ENCODE results near the gene NCOA3. TPM values are rescaled to one million over a fixed set of nuclear protein-coding genes. Genes with fewer than 3 reads are reported as not detected.

Gene NCOA3
- total RNA-seq, 1 experiment from 2014 or later: 25.9 TPM

DNA sequence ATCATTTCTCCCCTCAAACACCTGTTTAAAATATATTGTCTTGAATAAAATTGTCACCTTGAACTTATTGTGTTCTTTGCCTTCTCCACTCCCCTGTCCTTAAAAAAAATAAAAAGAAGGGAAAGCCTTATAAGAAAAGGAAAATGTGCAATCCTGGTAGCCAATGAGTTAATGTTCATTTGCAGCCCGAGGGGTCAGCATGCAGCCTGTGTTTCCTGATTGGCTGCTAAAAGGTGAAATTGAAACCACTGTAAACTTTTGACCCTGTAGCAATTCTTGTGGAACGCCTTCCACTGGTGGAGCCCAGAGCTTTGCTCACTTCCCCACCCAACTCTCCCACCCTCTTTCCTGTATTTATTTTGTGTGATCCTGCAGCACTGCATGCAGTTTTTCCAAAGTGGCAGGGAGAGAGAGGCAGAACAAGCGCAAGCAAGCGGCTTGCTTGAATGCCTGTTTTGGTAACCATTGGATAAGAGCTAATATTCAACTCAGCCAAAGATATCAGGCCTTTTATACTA, 74.9 kb downstream of the NCOA3 start (continued):
- TF ChIP-seq POLR2AphosphoS5 (IDR thresholded peaks at IDR 0.05; ENCODE audit: low read depth, low read length): peak; percentile 78
- TF ChIP-seq SRF (IDR thresholded peaks at IDR 0.05; ENCODE audit: low read depth): peak; percentile 45; the same call in 1 of the 2 replicates
- peak; percentile 11; the same call in 1 of the 2 replicates for TF ChIP-seq RAD21 (IDR thresholded peaks at IDR 0.05; ENCODE audit: low read depth)
- no peak for TF ChIP-seq POLR2A (IDR thresholded peaks at IDR 0.05; ENCODE audit: borderline replicate concordance, extremely low read depth, insufficient read depth, insufficient read length)
- TF ChIP-seq JUND (IDR thresholded peaks at IDR 0.05): no peak
- TF ChIP-seq ZNF274 (IDR thresholded peaks at IDR 0.05; ENCODE audit: low read depth, low read length): no peak
- TF ChIP-seq, protein P1, sequence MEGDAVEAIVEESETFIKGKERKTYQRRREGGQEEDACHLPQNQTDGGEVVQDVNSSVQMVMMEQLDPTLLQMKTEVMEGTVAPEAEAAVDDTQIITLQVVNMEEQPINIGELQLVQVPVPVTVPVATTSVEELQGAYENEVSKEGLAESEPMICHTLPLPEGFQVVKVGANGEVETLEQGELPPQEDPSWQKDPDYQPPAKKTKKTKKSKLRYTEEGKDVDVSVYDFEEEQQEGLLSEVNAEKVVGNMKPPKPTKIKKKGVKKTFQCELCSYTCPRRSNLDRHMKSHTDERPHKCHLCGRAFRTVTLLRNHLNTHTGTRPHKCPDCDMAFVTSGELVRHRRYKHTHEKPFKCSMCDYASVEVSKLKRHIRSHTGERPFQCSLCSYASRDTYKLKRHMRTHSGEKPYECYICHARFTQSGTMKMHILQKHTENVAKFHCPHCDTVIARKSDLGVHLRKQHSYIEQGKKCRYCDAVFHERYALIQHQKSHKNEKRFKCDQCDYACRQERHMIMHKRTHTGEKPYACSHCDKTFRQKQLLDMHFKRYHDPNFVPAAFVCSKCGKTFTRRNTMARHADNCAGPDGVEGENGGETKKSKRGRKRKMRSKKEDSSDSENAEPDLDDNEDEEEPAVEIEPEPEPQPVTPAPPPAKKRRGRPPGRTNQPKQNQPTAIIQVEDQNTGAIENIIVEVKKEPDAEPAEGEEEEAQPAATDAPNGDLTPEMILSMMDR (IDR thresholded peaks at IDR 0.05 in 2 of 3, conservative IDR thresholded peaks at IDR 0.05 in 1 of 3; ENCODE audit: borderline replicate concordance in 1 of 3, insufficient read depth in 1 of 3, low read depth in 2 of 3, low read length in 2 of 3): no peak
- TF ChIP-seq ZBTB33 (IDR thresholded peaks at IDR 0.05; ENCODE audit: extremely low read depth, insufficient replicate concordance, low read length): no peak

GRCh38 chr20:47577314-47577713, 75.6 kb downstream of the NCOA3 start:
- Histone ChIP-seq H4K20me1 (ENCODE audit: insufficient read depth) (no peaks in the 10 kb centered on the region), H3K4me2 (ENCODE audit: low read length) (peak overlapping the region; percentile 69), H3K4me1 (ENCODE audit: control insufficient read depth in 1 of 2, insufficient read depth in 2 of 2, low read length in 2 of 2) (peaks cover 63 to 81% of the 10 kb centered on the region in 2 experiments), H3K36me3 (ENCODE audit: control insufficient read depth in 1 of 2, insufficient read depth in 2 of 2, low read length in 2 of 2) (no peaks in the 10 kb centered on the region), H3K27ac (ENCODE audit: low read depth, low read length) (peak overlapping the region; percentile 78; the same call in 1 of the 2 replicates), H3K9me3 (ENCODE audit: control insufficient read depth in 1 of 2, insufficient read depth in 1 of 2, low read depth in 1 of 2, low read length in 2 of 2) (no peaks in the 10 kb centered on the region), H3K9ac (ENCODE audit: low read length) (peak overlapping the region; percentile 51), H3K27me3 (ENCODE audit: insufficient read depth, low read length) (no peaks in the 10 kb centered on the region), H3K79me2 (ENCODE audit: insufficient read depth, low read length) (peaks cover 56% of the 10 kb centered on the region), H3K9me2 (ENCODE audit: insufficient read depth) (no peaks in the 10 kb centered on the region), H2AFZ (ENCODE audit: low read depth, low read length, poor library complexity, severe bottlenecking) (no peak overlapping the region), H3K4me3 (replicated peaks in 1 of 2; ENCODE audit: low read depth in 1 of 2, low read length in 2 of 2) (peak overlapping the region in 1 of 2 experiments; percentile 33; a peak in 2 of 4 replicates)
- ChIA-PET RAD21 (ENCODE audit: low non-redundant PET in 1 of 2, low total read pairs in 2 of 2, uncharacterized antibody in 2 of 2, unreplicated experiment in 2 of 2) (interaction anchor here (0.5 to 0.6 kb wide), 2 partner anchors 41 to 64 kb away, joined by 3 to 4 read pairs; no protein-coding TSS in a partner anchor), POLR2A (interaction anchor here (1.2 to 1.4 kb wide), 3 partner anchors 10 to 76 kb away, joined by 3 to 7 read pairs (median 4); partner anchors contain the start of gene NCOA3), CTCF (interaction anchor here (0.7 to 1.3 kb wide), 2 partner anchors 44 to 193 kb away, joined by 3 to 4 read pairs; no protein-coding TSS in a partner anchor)
- ATAC-seq (no peak), DNase-seq (ENCODE audit: low read depth, low spot score) (no peak)
- TF ChIP-seq TCF7L2 (IDR thresholded peaks at IDR 0.05; ENCODE audit: borderline replicate concordance, extremely low read depth, insufficient read depth, insufficient read length) (no peak), ATF3 (IDR thresholded peaks at IDR 0.05) (no peak), YY1 (IDR thresholded peaks at IDR 0.05; ENCODE audit: extremely low read depth, insufficient replicate concordance, low read depth, low read length) (no peak), ZBTB33 (IDR thresholded peaks at IDR 0.05; ENCODE audit: extremely low read depth, insufficient replicate concordance, low read length) (no peak), EZH2phosphoT487 (IDR thresholded peaks at IDR 0.05; ENCODE audit: borderline replicate concordance) (no peak)
- intact Hi-C loops (cut with micrococcal nuclease): loop anchor here (5.0 kb wide), 1 partner anchor 75 kb away; the partner anchor contains the start of gene NCOA3
- no TSS peak for BruUV-seq (replicated peaks)

All from HCT116 (cell line).